T-helper 1 cell treated with Interleukin-12 subunit alpha and Interleukin-12 subunit beta and Interleukin-4 antibody, amounts not matched to agents 30 μg/mL and 1 μg/mL, for 36 hours (primary cell): ENCODE results near the gene CIDEC.

ENCODE experiments used
- H3K27ac Mint-ChIP-seq: one replicate; pipeline ENCODE4 v1.8.0; 2021; ENCODE audit warnings: mild to moderate bottlenecking, mixed read lengths
- H3K27me3 Mint-ChIP-seq: one replicate; pipeline ENCODE4 v1.8.0; 2021; ENCODE audit warnings: low read depth, mixed read lengths
- H3K36me3 Mint-ChIP-seq: one replicate; pipeline ENCODE4 v1.8.0; 2021; ENCODE audit warnings: low read depth, mixed read lengths
- H3K4me1 Mint-ChIP-seq: one replicate; pipeline ENCODE4 v1.8.0; 2021; ENCODE audit warnings: low read depth, mixed read lengths
- H3K4me3 Mint-ChIP-seq: one replicate; pipeline ENCODE4 v1.8.0; 2021; ENCODE audit warnings: mild to moderate bottlenecking, moderate library complexity, mixed read lengths
- H3K9me3 Mint-ChIP-seq: one replicate; pipeline ENCODE4 v1.8.0; 2021; ENCODE audit warnings: mixed read lengths

The CIDEC gene, protein sequence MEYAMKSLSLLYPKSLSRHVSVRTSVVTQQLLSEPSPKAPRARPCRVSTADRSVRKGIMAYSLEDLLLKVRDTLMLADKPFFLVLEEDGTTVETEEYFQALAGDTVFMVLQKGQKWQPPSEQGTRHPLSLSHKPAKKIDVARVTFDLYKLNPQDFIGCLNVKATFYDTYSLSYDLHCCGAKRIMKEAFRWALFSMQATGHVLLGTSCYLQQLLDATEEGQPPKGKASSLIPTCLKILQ

DNA sequence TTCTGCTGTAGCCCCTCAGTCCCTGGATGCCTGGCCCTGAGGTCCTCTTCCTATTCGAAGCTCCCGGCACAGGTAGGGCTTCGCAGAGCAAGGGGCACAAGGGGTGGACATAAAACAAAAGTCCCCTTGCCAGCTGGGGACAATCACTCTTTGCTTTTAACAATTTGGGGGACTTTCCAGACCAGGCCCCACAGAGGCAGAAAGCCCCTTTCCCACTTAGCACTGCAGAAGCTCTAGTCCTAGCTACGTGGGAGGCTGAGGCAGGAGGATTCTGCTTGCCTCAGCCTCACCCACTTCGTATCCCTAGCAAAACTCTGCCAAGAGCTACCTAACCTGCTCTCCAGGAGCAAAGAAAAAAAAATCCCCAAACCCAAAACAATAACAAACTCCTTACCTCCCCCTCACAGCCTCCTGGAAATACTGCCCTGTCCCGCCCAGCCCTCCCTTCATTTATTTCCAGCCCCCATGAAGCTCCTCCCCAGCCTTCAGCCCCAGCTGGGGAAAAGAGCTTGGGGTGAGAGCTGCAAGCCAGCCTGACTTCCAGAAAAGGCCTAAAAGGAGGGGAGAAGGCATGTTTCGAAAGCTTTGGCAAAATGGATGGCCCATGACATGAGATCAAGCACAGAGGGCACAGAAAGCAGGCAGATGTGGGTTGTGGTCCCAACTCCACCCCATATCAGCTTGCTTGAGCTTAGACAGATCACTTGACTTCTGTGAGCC lies at the start of gene CIDEC:
TSS of gene CIDEC (minus strand) at position 424 of the 720 bp plus-strand sequence. CDS start 1,767 bp downstream, outside the sequence.
- Mint-ChIP-seq H3K27ac (no peak within 1 kb of the TSS), H3K36me3 (no peaks in the 10 kb centered on the region), H3K4me3 (no peak within 1 kb of the TSS), H3K9me3 (no peaks in the 10 kb centered on the region), H3K27me3 (peaks cover 5% of the 10 kb centered on the region), H3K4me1 (no peaks in the 10 kb centered on the region)

DNA sequence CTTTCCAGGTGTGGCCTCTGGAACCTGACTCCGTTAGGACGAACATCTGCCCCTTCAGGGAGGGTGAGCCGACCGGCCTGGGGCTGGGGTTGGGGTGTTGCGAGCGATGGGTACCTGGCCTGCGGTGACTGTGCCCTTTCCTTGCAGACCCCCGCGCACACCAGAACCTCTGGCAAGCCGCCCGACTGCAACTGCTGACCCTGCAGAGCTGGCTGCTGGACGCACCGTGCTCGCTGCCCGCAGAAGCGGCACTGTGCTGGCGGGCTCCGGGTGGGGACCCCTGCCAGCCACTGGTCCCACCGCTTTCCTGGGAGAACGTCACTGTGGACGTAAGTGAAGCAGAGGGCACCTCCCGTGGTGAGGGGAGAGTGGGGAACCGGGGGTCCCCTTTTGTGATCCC lies 48.1 kb upstream of the CIDEC start:
- H3K4me3 Mint-ChIP-seq = no peak overlapping the region
- no peaks in the 10 kb centered on the region for H3K36me3 Mint-ChIP-seq
- H3K27me3 Mint-ChIP-seq = peaks cover 12% of the 10 kb centered on the region
- peaks cover 5% of the 10 kb centered on the region for H3K4me1 Mint-ChIP-seq
- H3K9me3 Mint-ChIP-seq = no peaks in the 10 kb centered on the region
- no peak overlapping the region for H3K27ac Mint-ChIP-seq

DNA sequence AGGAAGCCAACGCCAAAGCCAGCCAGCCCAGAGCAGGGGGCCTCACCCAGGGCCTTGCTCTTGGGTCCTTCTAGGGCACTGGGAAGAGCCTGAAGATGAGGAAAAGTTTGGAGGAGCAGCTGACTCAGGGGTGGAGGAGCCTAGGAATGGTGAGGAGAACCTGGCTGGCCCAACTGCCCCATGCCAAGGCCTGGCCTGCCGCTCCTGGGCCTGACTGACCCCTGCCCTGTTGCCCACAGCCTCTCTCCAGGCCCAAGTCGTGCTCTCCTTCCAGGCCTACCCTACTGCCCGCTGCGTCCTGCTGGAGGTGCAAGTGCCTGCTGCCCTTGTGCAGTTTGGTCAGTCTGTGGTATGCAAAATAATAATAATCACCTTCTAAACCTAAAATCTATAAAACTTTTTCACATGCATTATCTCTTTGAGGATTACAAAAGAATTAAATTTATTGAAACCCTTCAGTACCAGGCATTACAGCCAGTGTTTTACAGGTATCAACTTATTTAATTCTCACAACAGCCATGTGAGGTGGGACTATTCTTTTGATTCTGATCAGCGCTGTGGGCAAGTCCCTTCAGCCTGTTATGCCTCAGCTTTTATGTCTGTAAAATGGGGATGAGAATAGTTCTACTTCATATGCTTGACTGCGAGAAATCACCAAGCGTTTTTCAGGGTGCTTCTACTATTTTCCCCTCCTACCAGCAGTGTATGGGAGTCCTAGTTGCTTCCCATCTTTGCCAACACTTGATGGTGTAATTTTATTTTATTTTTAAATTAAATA lies 38.4 kb upstream of the CIDEC start:
- Mint-ChIP-seq H3K27me3 (peaks cover 5% of the 10 kb centered on the region), H3K4me1 (peaks cover 6% of the 10 kb centered on the region), H3K27ac (no peak overlapping the region), H3K4me3 (no peak overlapping the region), H3K9me3 (no peaks in the 10 kb centered on the region), H3K36me3 (no peaks in the 10 kb centered on the region)

DNA sequence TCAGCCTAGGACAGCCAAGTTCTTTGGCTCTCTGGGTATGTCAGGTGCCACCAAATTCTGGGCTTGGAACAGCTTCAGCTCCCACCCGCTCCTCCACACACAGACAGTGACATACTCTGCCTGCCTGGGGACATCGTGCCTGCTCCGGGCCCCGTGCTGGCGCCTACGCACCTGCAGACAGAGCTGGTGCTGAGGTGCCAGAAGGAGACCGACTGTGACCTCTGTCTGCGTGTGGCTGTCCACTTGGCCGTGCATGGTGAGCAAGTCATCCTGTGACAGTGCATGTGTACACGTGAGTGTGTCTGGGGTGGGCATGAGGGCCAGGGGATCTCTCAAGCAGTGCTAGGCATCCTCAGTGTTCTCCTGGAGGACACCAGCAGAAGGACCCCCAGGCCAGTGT lies 37.8 kb upstream of the CIDEC start:
- Mint-ChIP-seq H3K4me3 (no peak overlapping the region), H3K27me3 (peaks cover 5% of the 10 kb centered on the region), H3K36me3 (no peaks in the 10 kb centered on the region), H3K4me1 (peaks cover 6% of the 10 kb centered on the region), H3K27ac (no peak overlapping the region), H3K9me3 (no peaks in the 10 kb centered on the region)

DNA sequence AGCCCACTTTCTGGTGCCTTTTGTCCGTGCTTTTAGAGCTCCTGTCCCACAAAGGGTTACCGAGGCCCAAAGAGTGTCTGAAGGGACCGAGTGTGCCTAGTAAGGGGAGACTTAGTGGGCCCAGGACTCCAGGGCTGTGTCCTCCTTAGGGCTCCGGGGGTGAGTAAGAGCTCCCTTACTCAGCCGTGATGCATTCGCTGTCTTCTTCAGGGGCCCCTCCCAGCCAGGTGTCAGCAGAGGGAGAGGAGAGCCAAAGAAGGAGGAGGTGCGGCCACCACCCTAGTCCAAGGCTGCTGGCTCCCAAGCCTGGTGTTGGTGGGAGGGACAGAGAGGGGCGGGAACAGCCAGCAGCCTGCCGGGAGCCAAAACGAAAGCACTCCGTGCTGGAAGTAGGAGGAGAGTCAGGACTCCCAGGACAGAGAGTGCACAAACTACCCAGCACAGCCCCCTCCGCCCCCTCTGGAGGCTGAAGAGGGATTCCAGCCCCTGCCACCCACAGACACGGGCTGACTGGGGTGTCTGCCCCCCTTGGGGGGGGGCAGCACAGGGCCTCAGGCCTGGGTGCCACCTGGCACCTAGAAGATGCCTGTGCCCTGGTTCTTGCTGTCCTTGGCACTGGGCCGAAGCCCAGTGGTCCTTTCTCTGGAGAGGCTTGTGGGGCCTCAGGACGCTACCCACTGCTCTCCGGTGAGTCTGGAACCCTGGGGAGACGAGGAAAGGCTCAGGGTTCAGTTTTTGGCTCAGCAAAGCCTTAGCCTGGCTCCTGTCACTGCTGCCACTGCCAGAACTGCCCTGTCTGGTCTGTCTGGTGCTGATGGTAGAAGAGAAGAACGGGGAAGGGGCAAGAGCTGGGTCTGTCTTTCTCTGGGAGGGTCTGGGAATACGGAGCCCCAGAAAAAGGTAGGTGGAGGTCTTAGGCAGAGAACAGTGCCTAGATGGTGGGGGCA lies 37.0 kb upstream of the CIDEC start, which contains the start of gene IL17RC:
TSS of gene IL17RC (plus strand) at position 365 of the 947 bp plus-strand sequence. CDS start at position 583, 218 bp downstream.
- Mint-ChIP-seq H3K27me3 (peaks cover 3% of the 10 kb centered on the region), H3K27ac (no peak within 1 kb of the TSS), H3K36me3 (no peaks in the 10 kb centered on the region), H3K4me1 (peaks cover 8% of the 10 kb centered on the region), H3K4me3 (peak within 1 kb of the TSS; percentile 72), H3K9me3 (no peaks in the 10 kb centered on the region)

DNA sequence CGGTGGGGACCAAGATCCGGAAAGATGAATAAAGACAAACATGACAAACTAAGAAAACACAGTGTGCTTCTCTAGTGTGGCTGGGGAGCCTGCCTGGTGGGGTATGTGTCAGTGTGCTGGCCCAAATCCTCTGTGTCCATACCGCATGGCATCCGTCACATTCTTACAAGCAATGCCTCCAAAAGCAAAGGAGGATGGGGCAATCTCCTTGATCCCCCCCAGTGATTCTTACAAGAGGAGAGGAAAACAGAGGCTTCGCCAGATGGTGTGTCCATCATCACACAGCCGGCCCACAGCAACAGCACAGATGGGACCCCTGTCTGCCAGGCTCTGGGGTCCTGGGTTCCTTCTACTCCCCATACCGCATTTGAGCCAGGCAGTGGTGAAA lies 36.3 kb upstream of the CIDEC start:
- Mint-ChIP-seq H3K9me3 (no peaks in the 10 kb centered on the region), H3K36me3 (no peaks in the 10 kb centered on the region), H3K27me3 (peaks cover 3% of the 10 kb centered on the region), H3K4me3 (peak overlapping the region; percentile 72), H3K4me1 (peaks cover 8% of the 10 kb centered on the region), H3K27ac (no peak overlapping the region)

DNA sequence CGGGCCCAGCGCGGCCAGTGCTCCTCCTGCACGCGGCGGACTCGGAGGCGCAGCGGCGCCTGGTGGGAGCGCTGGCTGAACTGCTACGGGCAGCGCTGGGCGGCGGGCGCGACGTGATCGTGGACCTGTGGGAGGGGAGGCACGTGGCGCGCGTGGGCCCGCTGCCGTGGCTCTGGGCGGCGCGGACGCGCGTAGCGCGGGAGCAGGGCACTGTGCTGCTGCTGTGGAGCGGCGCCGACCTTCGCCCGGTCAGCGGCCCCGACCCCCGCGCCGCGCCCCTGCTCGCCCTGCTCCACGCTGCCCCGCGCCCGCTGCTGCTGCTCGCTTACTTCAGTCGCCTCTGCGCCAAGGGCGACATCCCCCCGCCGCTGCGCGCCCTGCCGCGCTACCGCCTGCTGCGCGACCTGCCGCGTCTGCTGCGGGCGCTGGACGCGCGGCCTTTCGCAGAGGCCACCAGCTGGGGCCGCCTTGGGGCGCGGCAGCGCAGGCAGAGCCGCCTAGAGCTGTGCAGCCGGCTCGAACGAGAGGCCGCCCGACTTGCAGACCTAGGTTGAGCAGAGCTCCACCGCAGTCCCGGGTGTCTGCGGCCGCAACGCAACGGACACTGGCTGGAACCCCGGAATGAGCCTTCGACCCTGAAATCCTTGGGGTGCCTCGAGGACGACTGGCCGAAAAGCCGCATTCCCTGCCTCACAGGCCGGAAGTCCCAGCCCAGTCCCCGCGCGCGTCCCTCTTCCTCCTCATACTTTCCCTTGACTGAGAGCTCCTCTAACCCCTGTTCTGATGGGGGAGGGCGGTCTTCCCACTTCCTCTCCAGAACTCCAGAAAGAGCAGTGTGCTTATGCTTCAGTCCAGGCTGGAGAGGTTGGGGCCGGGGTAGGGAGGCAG lies 35.4 kb upstream of the CIDEC start:
- Mint-ChIP-seq H3K27me3 (peaks cover 3% of the 10 kb centered on the region), H3K4me1 (peaks cover 8% of the 10 kb centered on the region), H3K36me3 (no peaks in the 10 kb centered on the region), H3K4me3 (peak overlapping the region; percentile 72), H3K27ac (no peak overlapping the region), H3K9me3 (no peaks in the 10 kb centered on the region)

DNA sequence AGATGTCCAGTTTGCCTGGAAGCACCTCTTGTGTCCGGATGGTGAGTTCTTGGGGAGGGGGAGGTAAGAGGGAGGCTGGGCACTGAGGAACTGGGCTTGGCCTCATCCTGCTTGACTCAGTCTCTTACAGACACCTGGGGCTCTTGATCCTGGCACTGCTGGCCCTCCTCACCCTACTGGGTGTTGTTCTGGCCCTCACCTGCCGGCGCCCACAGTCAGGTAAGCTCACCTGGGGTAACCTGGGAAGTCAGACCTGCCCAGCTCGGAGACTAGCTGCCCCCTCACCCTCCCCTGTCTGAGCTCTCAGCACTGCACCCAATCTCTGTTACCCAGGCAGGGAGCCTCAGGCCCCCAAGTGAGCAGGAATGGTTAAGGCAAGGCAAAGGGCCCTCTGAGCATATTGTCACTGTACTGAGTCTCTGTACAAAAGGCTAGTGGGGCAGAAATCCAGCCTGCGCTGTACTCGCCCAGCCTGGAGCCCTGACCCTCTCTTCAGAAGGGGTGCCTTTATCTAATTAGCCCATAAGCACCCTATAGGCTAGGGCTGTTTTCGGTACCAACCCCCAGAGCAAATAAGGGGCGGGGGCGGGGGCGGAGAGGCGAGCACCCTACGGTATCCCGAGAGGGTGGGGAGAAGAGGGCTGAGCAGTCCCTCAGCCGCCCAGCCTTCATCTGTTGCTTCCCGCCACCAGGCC lies 34.7 kb upstream of the CIDEC start:
- Mint-ChIP-seq H3K4me3 (peak overlapping the region; percentile 34), H3K36me3 (no peaks in the 10 kb centered on the region), H3K4me1 (peaks cover 9% of the 10 kb centered on the region), H3K27ac (no peak overlapping the region), H3K27me3 (peaks cover 3% of the 10 kb centered on the region), H3K9me3 (no peaks in the 10 kb centered on the region)

DNA sequence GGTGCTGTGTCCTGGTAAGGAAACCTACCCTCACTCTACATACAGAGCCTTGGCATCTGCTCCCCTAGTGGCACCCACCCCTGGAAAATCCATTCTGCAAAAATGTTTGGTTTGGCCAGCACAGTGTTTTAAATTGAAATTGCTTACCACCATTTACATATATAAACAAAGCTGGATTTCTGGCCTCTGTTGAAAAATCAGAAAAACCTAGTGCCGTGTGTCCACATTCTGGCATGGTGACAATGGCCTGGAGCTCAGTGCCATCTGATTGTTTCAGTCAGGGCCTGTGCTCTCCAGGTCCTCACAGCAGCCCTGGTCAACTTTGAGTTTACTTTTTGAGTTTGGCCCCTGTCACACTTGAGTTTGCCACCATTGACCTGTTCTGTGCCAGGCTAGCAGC lies 34.0 kb upstream of the CIDEC start:
- Mint-ChIP-seq H3K4me1 (peaks cover 11% of the 10 kb centered on the region), H3K4me3 (no peak overlapping the region), H3K27ac (no peak overlapping the region), H3K9me3 (no peaks in the 10 kb centered on the region), H3K27me3 (peaks cover 3% of the 10 kb centered on the region), H3K36me3 (no peaks in the 10 kb centered on the region)

DNA sequence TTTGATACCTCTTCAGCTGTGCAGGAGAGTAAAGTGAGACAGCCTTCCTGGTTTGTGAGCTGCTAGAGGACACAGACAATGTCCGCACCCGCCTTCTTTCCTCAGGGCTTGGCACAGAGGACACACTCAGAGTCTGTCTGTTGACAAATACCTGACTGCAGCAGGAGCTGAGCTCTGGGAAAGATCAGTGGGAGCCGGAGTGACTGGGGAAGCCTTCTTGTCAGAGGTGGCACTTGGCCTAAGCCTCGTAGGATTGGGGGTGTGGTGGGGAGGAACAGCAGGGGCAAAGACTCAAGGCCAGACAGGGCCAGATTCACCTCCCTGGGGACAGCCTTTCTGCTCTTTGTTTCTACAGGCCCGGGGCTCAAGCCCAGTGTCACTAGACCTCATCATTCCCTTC lies 33.5 kb upstream of the CIDEC start:
- H3K4me3 Mint-ChIP-seq = no peak overlapping the region

DNA sequence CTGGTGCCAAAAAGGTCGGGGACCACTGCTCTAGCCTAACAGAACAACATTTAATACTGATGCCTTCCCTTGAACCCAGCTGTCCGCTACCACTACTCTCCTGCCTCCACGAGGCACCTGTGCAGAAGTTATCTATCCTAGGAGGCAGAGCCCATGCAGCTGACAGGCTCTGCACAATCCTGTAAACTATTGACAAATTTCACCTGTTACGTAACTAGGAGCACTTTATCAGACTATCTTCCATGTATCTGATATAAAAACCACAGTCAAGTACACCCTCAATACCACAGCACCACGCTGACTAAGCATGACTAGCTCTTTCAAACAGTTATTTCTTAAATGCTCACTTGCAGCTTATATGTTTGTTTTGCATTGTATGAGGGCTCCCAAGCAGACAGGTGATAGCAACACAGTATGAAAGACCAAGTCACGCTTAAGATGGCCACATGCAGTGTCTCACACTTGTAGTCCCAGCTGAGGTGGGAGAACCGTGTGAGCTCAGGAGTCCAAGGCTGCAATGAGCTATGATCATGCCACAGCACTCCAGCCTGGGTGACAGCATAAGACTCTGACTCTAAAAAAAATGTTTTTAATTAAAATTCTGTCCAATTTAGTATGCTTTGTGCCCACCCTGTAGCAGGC lies 32.4 kb upstream of the CIDEC start:
- H3K4me1 Mint-ChIP-seq = peaks cover 11% of the 10 kb centered on the region
- no peaks in the 10 kb centered on the region for H3K36me3 Mint-ChIP-seq
- H3K27me3 Mint-ChIP-seq = peaks cover 3% of the 10 kb centered on the region
- no peaks in the 10 kb centered on the region for H3K9me3 Mint-ChIP-seq
- no peak overlapping the region for H3K27ac Mint-ChIP-seq
- no peak overlapping the region for H3K4me3 Mint-ChIP-seq

More for the DNA sequence above, 33.5 kb upstream of the CIDEC start:
- H3K9me3 Mint-ChIP-seq = no peaks in the 10 kb centered on the region
- H3K27ac Mint-ChIP-seq = no peak overlapping the region
- peaks cover 3% of the 10 kb centered on the region for H3K27me3 Mint-ChIP-seq
- peaks cover 11% of the 10 kb centered on the region for H3K4me1 Mint-ChIP-seq
- H3K36me3 Mint-ChIP-seq = no peaks in the 10 kb centered on the region

DNA sequence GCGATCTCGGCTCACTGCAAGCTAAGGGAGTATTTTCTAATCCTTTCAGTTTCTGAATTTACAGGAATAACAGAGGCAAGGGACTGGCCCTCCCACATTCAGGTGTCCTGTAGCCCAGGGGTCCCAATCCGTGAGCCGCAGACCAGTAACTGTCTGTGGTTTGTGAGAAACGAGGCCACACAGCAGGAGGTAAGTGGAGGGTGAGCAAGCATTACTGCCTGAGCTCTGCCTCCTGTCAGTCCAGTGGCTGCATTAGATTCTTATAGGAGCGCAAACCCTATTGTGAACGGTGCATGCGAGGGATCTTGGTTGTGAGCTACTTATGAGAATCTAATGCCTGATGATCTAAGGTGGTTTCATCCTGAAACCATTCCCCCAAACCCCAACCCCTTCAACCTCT lies 31.8 kb upstream of the CIDEC start:
- Mint-ChIP-seq H3K27me3 (peaks cover 3% of the 10 kb centered on the region), H3K4me1 (peaks cover 11% of the 10 kb centered on the region), H3K4me3 (no peak overlapping the region), H3K36me3 (no peaks in the 10 kb centered on the region), H3K27ac (no peak overlapping the region), H3K9me3 (no peaks in the 10 kb centered on the region)
